8988T (cell line): Measurements from ENCODE around the gene LDB2.

Source experiments
- DNase-seq: peaks from one replicate; pipeline ENCODE4 v3.0.0; 2011

The LDB2 gene

GRCh38 chr4:16801356-16801755 lies 97.1 kb downstream of the LDB2 start:
- DNase-seq = no peak

GRCh38 chr4:16794816-16795445 lies 103.5 kb downstream of the LDB2 start:
- DNase-seq = peak; percentile 22

GRCh38 chr4:16791460-16791859 lies 107.0 kb downstream of the LDB2 start:
- DNase-seq = no peak

- DNase-seq = no peak
These were observed 107.9 kb downstream of the LDB2 start for GRCh38 chr4:16790508-16790907.

- DNase-seq = no peak
These were observed 109.6 kb downstream of the LDB2 start for GRCh38 chr4:16788868-16789267.

GRCh38 chr4:16785793-16786527 lies 112.5 kb downstream of the LDB2 start:
- DNase-seq = no peak

- DNase-seq = no peak
These were observed 115.3 kb downstream of the LDB2 start for GRCh38 chr4:16783119-16783518.

- no peak for DNase-seq
These were observed 119.3 kb downstream of the LDB2 start for GRCh38 chr4:16779028-16779675.

- DNase-seq = no peak
These were observed 120.7 kb downstream of the LDB2 start for GRCh38 chr4:16777726-16778125.

GRCh38 chr4:16775411-16776154 lies 122.9 kb downstream of the LDB2 start:
- DNase-seq = no peak

- no peak for DNase-seq
These were observed 126.0 kb downstream of the LDB2 start for GRCh38 chr4:16772366-16772850.

- no peak for DNase-seq
These were observed 127.6 kb downstream of the LDB2 start for GRCh38 chr4:16770710-16771285.

- DNase-seq = no peak
These were observed 130.6 kb downstream of the LDB2 start for GRCh38 chr4:16767861-16768260.

- no peak for DNase-seq
These were observed 131.2 kb downstream of the LDB2 start for GRCh38 chr4:16767251-16767650.

GRCh38 chr4:16765546-16765945 lies 132.9 kb downstream of the LDB2 start:
- DNase-seq = no peak

GRCh38 chr4:16764622-16765021 lies 133.8 kb downstream of the LDB2 start:
- DNase-seq = no peak

GRCh38 chr4:16760617-16761363 lies 137.7 kb downstream of the LDB2 start:
- no peak for DNase-seq

- no peak for DNase-seq
These were observed 138.4 kb downstream of the LDB2 start for GRCh38 chr4:16759931-16760582.

GRCh38 chr4:16758816-16759215 lies 139.6 kb downstream of the LDB2 start:
- DNase-seq = no peak

GRCh38 chr4:16758255-16758654 lies 140.2 kb downstream of the LDB2 start:
- DNase-seq = no peak

- no peak for DNase-seq
These were observed 141.3 kb downstream of the LDB2 start for GRCh38 chr4:16757080-16757521.

GRCh38 chr4:16754104-16754503 lies 144.3 kb downstream of the LDB2 start:
- no peak for DNase-seq
